HG03575 (cell line): ENCODE measurements around the gene MOV10.
"Not testable (repeated sequence)": the region's sequence is repeated elsewhere in the genome, so short reads cannot be mapped to it uniquely, and the experiment has no call there.

Source experiments
- ATAC-seq: cut with Tn5 transposase; IDR thresholded peaks from one replicate; pipeline ENCODE4 v1.9.1; 2021; ENCODE audit not compliant: unreplicated experiment, insufficient number of reproducible peaks, low FRiP score; ENCODE audit errors: extremely low read depth

The MOV10 gene, protein sequence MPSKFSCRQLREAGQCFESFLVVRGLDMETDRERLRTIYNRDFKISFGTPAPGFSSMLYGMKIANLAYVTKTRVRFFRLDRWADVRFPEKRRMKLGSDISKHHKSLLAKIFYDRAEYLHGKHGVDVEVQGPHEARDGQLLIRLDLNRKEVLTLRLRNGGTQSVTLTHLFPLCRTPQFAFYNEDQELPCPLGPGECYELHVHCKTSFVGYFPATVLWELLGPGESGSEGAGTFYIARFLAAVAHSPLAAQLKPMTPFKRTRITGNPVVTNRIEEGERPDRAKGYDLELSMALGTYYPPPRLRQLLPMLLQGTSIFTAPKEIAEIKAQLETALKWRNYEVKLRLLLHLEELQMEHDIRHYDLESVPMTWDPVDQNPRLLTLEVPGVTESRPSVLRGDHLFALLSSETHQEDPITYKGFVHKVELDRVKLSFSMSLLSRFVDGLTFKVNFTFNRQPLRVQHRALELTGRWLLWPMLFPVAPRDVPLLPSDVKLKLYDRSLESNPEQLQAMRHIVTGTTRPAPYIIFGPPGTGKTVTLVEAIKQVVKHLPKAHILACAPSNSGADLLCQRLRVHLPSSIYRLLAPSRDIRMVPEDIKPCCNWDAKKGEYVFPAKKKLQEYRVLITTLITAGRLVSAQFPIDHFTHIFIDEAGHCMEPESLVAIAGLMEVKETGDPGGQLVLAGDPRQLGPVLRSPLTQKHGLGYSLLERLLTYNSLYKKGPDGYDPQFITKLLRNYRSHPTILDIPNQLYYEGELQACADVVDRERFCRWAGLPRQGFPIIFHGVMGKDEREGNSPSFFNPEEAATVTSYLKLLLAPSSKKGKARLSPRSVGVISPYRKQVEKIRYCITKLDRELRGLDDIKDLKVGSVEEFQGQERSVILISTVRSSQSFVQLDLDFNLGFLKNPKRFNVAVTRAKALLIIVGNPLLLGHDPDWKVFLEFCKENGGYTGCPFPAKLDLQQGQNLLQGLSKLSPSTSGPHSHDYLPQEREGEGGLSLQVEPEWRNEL

DNA sequence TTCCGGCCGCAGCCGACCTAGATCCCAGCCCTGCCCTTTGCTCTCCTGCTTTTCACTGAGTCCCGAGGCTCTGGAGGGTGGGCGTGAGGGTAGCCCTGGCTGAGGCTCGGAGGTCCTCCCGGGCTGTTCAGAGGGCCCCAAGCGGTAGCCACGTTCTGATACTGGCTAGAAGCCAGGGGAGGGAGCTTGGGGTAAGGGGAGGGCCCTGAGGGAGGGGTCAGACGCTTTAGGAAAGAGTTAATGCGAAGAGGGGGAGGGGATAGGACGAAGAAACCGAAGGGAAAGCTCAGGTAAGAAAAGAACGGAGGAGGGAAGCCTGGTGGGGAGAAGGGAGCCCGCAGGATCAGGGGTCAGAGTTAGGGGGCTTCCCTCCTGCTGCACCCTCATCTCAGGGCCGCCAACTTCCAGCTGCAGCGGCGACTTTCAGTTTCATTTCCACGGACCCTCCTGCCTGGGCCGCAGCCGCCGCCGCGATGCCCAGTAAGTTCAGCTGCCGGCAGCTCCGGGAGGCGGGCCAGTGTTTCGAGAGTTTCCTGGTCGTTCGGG lies at the start of gene MOV10:
TSS of gene MOV10 (plus strand) at position 220 of the 546 bp plus-strand sequence. CDS start at position 474, 254 bp downstream.
- no peak for ATAC-seq

DNA sequence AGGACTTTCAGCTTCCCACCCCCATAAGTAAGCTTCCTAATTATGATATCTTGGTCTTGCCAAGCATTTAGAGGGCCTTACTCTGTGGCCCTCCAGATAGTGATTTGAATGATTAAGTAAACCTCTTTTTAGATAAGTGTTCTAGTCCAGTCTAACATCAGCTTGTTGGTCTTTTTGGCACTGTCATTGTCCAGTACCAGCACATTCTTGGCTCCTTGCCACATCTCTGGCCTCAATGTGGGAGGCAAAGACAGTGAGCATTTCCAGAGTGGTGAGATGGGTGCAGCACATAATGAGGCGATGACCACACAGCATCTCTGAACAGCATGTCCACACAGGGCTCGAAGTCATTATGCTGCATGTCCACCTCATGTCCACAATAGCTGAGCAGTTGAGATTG lies 48.8 kb upstream of the MOV10 start:
- no peak for ATAC-seq

DNA sequence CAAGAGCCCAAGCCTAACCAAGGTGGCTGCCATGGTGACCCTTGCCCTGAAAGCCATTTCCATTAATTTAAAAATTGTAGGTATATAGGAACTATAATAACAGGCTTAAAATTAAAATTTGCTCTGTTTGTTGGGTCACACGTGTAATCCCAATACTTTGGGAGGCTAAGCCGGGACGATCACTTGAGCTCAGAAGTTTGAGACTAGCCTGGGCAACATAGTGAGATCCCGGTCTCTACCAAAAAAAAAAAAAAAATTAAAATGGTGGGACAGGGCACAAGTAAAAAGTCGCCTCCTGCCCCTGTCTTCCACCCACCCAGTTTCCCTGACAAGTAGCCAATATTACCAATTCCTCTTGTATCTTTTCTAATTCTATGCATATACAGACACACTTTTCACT lies 48.3 kb upstream of the MOV10 start:
- ATAC-seq: no peak

DNA sequence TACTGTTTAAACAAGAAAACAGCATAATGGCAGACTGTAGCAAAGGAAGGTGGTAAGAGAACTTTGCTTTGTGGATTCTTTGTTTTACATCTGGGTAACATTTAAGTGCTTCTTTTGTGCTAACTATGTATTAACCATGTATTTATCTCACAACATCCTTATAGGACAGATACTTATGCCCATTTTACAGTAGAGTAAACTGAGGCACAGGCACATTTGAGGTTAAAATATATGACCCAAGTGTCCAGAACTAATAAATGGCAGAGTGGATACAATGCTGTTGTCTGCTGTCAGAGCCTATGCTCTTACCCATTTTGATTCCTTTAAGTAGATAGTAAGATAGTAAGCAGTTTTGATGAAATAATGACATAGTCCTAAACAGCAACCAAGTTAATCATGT lies 47.6 kb upstream of the MOV10 start:
- no peak for ATAC-seq

DNA sequence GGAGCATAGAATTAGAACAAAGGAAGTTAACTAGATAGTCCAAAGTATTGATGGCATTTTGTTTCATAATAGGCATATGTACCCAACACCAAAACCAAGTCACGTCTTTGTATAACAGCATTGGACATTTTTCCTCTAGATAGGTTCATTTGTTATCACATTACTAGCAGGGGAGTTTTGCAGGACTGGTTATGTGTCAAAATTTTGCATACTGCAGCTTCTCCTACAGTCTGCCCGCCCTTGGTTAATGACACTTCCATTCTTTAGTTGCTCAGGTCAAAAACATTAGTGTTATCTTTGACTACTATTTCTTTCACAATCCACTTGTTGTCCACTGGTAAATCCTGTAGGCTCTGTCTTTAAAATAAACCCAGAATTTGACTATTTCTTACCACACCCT lies 45.9 kb upstream of the MOV10 start:
- no peak for ATAC-seq

DNA sequence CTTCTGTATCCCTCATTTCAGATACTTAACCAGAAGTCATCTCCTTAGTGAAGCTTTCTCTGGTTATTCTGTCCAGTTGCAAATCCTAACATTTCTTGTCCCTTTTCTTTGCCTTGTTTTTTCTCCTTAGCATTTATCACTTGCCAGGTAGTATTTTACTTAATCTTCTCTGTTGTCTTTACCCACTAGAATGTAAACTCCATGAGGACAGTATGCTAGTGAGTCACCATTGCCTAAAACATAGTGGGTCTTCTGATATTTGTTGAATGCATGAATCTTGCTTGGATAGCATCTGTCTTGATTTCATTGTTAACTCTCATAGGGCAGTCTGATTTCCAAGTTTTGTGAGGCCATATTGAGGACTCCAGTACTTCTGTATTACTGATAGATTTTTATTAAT lies 45.2 kb upstream of the MOV10 start:
- ATAC-seq: no peak

DNA sequence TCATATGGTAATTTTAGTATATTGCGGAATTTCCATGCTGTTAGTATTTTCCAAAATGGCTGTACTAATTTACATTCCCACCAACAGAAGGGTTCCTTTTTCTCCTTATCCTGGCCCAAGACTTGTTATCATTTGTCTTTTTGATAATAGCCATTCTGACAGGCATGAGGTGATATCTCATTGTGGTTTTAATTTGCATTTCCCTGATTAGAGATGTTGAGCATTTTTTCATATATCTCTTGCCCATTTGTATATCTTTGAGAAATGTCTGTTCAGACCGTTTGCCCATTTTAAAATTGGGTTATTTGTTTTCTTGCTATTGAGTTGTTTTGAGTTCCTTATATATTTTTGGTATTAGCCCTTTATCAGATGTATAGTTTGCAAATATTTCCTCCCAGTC lies 40.8 kb upstream of the MOV10 start:
- ATAC-seq: no peak

DNA sequence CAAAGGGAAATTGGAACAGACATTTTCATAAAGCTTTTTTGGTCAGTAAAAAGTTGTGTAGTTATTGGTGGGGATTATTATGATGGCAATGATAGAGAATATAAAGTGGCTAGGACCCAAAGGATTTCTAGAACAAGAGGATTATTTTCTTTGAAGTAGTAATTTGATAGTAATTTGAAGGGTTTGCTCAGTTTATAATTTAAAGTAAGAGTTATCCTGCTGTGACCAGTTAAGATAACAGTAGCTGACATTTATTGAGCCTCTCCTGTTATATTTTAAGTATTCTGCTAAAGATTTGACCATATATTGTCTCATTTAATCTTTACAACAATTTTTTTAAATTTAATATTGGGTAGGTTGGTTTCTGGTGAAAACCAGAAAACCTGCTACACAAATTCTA lies 40.1 kb upstream of the MOV10 start:
- no peak for ATAC-seq

DNA sequence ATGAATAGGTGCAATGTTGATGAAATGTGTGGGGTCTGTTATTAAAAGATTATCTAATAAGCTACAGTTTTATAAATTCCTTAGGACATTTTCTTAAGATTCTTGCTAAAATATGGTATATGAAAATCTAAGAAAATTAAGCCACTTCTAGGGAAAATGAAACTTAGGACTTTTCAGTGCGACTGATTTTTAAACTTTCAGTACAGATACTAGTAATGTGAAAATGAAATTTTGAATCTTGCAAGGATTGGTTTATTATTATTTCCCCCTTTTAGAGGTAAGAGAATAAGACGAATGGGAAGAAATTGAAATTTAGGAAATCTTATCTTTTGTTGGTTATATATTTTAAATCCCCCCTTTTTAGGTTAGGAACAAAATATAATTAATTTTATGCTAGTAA lies 38.4 kb upstream of the MOV10 start:
- ATAC-seq: no peak

DNA sequence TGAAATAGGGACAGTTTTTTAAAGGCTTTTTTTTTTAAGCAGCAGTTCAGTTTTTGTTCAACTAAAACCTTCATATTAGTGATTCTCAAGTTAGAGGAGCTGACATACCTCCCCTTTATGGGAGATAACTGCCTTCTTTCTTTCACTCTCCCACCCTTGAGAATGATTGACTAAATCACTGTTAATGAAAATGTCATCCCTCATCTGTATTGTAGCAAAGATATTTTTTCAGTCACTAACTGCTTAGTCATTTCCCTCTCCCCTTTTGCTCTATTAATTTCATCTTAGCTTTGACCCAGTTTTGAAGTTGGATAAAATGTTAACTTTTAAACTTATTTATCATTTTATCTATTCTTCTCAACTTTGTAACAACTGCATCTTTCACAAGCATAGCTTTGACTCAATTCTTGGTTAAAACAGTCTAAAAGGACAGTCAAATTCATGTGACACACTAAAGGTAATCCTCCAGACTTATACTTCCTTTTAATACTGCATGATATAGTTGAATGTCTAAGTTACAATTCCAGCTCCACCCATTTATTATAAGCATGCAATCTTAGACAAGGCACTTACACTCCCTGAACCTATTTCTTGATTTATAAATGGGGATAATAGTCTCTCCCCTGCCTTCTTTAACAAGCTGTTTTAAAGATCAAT lies 37.7 kb upstream of the MOV10 start:
- ATAC-seq: no peak

DNA sequence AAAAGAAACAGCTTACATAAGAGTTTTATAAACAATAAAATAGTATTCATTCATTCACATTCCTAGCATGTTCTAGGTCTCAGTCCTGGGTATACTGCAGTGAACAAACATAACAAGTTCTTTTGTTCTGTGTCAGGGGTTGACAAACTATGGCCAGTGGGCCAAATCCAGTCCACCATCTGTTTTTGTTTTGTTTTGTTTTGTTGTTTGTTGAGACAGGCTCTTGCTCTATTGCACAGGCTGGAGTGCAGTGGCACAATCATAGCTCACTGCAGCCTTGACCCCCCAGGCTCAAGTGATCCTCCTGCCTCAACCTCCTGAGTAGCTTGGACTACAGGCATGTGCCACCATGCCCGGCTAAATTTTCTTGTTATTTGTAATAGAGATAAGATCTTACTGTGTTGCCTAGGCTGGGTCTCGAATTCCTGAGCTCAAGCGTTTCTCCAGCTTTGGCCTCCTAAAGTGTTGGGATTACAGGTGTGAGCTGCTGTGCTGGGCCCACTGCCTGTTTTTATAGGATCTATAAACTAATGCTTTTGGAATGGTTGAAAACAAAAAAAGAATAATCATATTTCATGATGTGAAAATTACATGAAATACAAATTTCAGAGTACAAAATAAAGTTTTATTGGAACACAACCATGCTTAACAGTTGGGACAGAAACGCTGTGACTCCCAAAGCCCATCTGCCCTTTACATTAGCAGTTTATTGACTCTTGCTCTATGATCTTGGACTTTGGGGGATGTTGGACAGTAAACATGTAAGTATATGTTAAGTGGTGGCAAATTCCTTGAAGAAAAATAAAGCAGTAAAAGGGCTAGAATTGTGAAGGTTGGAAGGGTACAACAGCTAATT lies 37.0 kb upstream of the MOV10 start:
- no peak for ATAC-seq

DNA sequence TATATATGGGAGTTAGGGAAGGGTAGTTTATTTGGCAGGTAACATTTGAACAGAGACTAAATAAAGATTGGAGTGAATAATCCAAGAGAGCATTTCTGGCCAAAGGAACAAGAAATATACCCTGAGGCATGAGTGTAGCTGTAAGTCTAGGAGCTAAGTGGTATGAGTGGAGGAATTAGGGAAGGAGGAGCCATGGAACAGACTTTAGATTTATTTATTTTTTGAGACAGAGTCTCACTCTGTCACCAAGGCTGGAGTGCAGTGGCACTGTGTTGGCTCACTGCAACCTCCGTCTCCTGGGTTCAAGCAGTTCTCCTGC lies 36.4 kb upstream of the MOV10 start:
- no peak for ATAC-seq

DNA sequence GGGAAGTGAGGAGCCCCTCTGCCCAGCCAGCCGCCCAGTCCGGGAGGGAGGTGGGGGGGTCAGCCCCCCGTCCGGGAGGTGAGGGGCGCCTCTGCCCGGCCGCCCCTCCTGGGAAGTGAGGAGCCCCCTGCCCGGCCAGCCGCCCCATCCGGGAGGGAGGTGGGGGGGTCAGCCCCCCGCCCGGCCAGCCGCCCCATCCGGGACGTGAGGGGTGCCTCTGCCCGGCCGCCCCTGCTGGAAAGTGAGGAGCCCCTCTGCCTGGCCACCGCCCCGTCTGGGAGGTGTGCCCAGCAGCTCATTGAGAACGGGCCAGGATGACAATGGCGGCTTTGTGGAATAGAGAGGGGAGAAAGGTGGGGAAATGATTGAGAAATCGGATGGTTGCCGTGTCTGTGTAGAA lies 34.0 kb upstream of the MOV10 start:
- ATAC-seq: not testable (repeated sequence)

DNA sequence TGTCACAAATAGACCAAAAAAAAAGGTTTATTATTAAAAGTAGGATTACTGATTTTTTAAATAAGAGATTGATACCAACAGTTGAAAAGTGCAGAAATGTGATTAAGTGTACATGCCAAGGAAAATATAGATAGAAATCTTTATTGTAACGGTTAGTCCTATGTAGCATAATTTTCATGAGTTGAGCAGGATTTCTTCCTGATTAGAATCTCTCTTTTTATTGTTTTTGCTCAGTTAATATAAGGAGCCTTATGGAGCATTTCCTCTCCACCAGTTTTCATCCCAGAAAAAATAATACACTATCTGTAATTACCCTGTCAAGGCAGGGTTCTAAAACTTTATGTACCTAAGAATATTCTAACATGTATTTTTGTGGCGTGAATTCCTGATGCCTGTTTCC lies 31.4 kb upstream of the MOV10 start:
- no peak for ATAC-seq

DNA sequence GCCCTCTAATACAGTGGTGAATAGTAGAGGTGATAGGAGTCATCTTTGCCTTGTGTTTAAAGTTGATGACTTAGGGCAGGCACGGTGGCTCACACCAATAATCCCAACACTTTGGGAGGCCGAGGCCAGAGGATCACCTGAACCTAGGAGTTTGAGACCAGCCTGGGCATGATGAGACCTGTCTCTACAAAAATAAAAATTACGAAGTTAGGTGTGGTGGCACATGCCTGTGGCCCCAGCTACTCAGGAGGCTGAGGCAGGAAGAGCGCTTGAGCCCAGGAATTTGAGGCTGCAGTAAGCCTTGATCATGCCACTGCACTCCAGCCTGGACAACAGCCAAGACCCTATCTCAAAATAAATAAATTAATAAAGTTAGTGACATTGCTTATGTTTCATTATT lies 28.2 kb upstream of the MOV10 start:
- ATAC-seq: no peak

DNA sequence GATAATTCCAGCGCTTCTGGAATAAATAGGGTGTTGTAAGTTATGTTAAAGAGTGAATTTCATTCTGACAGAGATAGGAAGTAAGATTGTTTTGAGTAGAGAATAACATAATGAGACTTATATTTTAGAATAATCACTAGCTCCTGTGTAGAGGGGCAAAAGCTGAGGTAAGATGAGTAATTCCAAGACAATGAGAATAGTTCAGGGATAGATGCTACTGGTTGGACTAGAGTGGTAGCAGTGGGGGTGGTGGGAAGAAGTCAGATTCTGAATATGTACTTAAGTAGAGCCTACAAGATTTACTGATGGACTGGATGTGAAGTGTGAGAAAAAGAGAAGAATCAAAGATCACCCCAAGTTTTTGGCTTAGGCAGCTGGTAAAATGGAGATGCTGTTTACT lies 23.3 kb upstream of the MOV10 start:
- ATAC-seq: no peak

DNA sequence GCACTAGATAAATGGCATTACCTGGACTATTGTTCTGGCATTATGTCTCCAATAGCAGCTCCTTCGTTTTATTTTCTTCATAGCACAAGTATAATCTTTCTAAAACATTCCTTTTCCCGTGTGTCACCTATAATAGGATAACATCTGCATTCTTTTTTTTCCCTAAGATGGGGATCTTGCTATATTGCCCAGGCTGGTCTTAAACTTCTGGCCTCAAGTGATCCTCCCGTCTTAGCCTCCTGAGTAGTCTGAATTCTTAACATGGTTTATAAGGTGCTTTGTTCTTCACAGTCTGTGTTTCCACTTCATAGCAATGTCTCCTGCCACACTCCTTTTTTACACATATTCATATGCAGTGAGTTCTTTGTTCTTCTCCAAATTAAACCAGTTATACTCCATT lies 8.6 kb upstream of the MOV10 start:
- ATAC-seq: no peak

DNA sequence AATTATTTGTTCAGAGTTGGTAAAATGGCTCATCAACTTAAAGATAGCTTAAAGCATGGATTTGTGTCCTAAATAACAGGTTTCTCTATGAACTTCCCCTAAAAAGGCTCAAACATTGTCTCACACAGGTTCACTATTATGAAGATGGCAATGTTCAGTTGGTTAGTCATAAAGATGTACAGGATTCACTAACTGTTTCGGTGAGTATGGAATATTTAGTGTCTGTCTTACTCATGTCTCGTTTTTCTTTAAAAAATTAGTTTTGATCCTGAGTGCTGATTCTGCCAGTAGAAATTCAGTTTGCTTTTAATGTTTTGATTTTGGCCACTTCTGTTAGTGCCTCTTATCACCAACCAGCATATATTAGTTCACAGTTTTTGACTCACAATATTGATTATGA lies 7.5 kb upstream of the MOV10 start:
- no peak for ATAC-seq

DNA sequence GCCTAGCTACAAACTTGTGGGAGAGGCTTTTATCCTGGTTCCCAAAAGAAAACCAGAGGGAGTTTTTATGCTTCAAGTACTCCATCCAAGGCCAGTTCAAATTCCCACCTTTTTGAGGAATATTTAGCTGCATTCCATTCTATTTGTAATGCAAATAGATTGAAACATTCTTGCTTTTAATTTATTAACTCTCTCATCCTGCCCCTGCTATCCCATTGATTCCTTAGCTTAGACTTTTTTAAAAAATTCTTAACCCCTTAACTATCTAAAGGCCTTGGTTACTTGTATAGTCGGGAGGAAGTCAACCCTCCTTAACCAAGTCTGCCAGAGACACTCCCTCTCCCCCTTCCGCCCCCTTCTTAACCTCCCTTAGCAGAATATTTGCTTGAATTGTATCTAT lies 2.5 kb upstream of the MOV10 start:
- no peak for ATAC-seq
